OCI-LY1 (cell line): Measurements from ENCODE around the gene PPP1CC.

ENCODE experiments used
- H2AFZ ChIP-seq: fragments of 200-600 bp; sonication (generic), shearing (Covaris generic); 2 replicates; pipeline ENCODE4 v1.6.0; 2014; ENCODE audit warnings: antibody characterized with exemption, mild to moderate bottlenecking, low read length
- H3F3A ChIP-seq: fragments of 200-600 bp; sonication (generic), shearing (Covaris generic); 2 replicates; pipeline ENCODE4 v1.6.0; 2014; ENCODE audit warnings: mild to moderate bottlenecking, antibody characterized with exemption, low read length, moderate library complexity; ENCODE audit not compliant: insufficient read depth
- H3K27ac ChIP-seq: fragments of 200-600 bp; sonication (generic); 2 replicates; pipeline ENCODE4 v1.5.1; 2014; ENCODE audit warnings: low read length, mixed run types, mild to moderate bottlenecking, low read depth; ENCODE audit not compliant: poor library complexity, severe bottlenecking
- H3K27me3 ChIP-seq: fragments of 200-600 bp; sonication (generic); 2 replicates; pipeline ENCODE4 v1.6.0; 2014; ENCODE audit warnings: antibody characterized with exemption, mild to moderate bottlenecking, low read length, moderate library complexity; ENCODE audit not compliant: insufficient read depth
- H3K36me3 ChIP-seq: fragments of 200-600 bp; sonication (generic); 2 replicates; pipeline ENCODE4 v1.6.1; 2014; ENCODE audit warnings: mild to moderate bottlenecking, antibody characterized with exemption, low read length, moderate library complexity, mixed read lengths; ENCODE audit not compliant: insufficient read depth
- H3K4me1 ChIP-seq: fragments of 200-600 bp; sonication (generic); 2 replicates; pipeline ENCODE4 v1.5.1; 2014; ENCODE audit warnings: mild to moderate bottlenecking, low read length, moderate library complexity; ENCODE audit not compliant: insufficient read depth, severe bottlenecking
- H3K4me2 ChIP-seq: fragments of 200-600 bp; sonication (generic), shearing (Covaris generic); 2 replicates; pipeline ENCODE4 v1.6.1; 2014; ENCODE audit warnings: low read length
- H3K4me3 ChIP-seq: fragments of 200-600 bp; sonication (generic); 2 replicates; pipeline ENCODE4 v1.5.1; 2014; ENCODE audit warnings: low read length, low read depth, mild to moderate bottlenecking, mixed read lengths; ENCODE audit not compliant: poor library complexity, severe bottlenecking
- H3K79me2 ChIP-seq: fragments of 200-600 bp; shearing (Covaris generic); 2 replicates; pipeline ENCODE4 v1.6.1; 2016; ENCODE audit warnings: mixed run types, low read length, mixed read lengths; ENCODE audit not compliant: insufficient read depth
- H3K9ac ChIP-seq: fragments of 200-600 bp; sonication (generic), shearing (Covaris generic); 2 replicates; pipeline ENCODE4 v1.6.1; 2014; ENCODE audit warnings: mild to moderate bottlenecking, low read length, mixed read lengths
- H3K9me2 ChIP-seq: fragments of 200-600 bp; sonication (generic), shearing (Covaris generic); 2 replicates; pipeline ENCODE4 v1.6.1; 2014; ENCODE audit warnings: low read depth, mild to moderate bottlenecking, low read length, mixed read lengths
- H3K9me3 ChIP-seq: fragments of 200-600 bp; shearing (Covaris generic); 2 replicates; pipeline ENCODE4 v1.6.1; 2014; ENCODE audit warnings: low read length, mixed read lengths
- H4K20me1 ChIP-seq: fragments of 200-600 bp; sonication (generic), shearing (Covaris generic); 2 replicates; pipeline ENCODE4 v1.6.0; 2016; ENCODE audit warnings: mild to moderate bottlenecking, low read length; ENCODE audit not compliant: insufficient read depth
- EZH2 ChIP-seq: fragments of 200-600 bp; sonication (generic), shearing (Covaris generic); IDR thresholded peaks from 2 replicates; pipeline ENCODE4 v1.8.0; 2017; ENCODE audit warnings: borderline replicate concordance, mixed run types, mild to moderate bottlenecking, antibody characterized with exemption, low read length, moderate library complexity, mixed read lengths
- TF ChIP-seq, protein P1 (sequence below): fragments of 200-600 bp; sonication (generic), shearing (Covaris generic); IDR thresholded peaks from 2 replicates; pipeline ENCODE4 v1.5.1; 2017; ENCODE audit warnings: mild to moderate bottlenecking, antibody characterized with exemption, low read length, moderate library complexity, mixed read lengths

The PPP1CC gene

DNA sequence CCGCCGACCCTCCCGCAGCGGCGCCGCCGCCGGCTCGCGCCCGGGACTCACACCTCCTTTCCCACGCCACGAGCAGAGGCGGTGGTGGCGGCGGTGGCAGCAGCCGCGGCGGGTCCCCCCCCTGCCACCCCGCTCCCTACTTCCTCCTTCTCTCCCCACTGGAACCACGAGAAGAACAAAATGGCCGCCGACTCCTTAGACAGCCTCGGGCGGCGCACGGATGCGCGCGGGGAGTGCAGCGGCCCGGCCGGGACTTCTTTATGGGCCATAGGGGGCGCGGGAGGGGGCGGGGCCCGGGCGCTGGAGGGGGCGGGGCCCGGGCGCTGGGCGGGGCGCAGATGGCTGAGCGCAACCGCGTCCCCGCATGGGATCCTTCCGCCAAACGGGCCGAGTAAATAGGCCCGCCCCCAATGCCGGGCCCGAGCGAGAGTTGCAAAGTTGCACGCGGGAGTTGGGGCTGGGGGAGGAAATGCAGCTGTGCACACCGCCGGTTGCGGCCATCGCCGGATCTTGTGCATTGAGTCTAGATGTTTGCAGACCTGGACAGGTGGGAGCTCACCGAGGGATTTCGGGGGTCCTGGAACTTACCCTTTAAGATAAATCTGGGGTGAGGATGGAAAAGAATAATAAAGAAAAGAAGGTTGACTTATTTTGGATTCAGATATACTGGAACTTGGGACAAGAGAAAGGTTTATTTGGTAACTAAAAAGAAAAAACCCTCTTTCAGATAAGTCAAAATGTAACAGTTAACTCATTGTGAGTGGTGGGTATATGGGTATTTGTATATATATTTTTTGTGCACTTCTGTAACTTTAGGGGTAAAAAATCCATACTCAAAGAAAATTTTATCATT is at the start of gene PPP1CC:
PPP1CC (minus strand) TSS at position 174 of the 853 bp plus-strand sequence. CDS start 184 bp downstream, outside the sequence.
- Histone ChIP-seq H3K36me3 (peaks cover 7% of the 10 kb centered on the region; the same call in 1 of the 2 replicates), H3K27me3 (no peaks in the 10 kb centered on the region), H2AFZ (peak within 1 kb of the TSS; percentile 79; the same call in 1 of the 2 replicates), H3K9me2 (no peaks in the 10 kb centered on the region), H3K9me3 (no peaks in the 10 kb centered on the region), H3K4me2 (peak within 1 kb of the TSS; percentile 87), H3K4me1 (peaks cover 39% of the 10 kb centered on the region), H3K27ac (peak within 1 kb of the TSS; percentile 25), H3K79me2 (peaks cover 47% of the 10 kb centered on the region), H3K4me3 (peak within 1 kb of the TSS; percentile 98), H4K20me1 (no peaks in the 10 kb centered on the region), H3F3A (no peaks in the 10 kb centered on the region), H3K9ac (peak within 1 kb of the TSS; percentile 96)
- TF ChIP-seq, protein P1, sequence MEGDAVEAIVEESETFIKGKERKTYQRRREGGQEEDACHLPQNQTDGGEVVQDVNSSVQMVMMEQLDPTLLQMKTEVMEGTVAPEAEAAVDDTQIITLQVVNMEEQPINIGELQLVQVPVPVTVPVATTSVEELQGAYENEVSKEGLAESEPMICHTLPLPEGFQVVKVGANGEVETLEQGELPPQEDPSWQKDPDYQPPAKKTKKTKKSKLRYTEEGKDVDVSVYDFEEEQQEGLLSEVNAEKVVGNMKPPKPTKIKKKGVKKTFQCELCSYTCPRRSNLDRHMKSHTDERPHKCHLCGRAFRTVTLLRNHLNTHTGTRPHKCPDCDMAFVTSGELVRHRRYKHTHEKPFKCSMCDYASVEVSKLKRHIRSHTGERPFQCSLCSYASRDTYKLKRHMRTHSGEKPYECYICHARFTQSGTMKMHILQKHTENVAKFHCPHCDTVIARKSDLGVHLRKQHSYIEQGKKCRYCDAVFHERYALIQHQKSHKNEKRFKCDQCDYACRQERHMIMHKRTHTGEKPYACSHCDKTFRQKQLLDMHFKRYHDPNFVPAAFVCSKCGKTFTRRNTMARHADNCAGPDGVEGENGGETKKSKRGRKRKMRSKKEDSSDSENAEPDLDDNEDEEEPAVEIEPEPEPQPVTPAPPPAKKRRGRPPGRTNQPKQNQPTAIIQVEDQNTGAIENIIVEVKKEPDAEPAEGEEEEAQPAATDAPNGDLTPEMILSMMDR = no peak
- no peak for TF ChIP-seq EZH2

DNA sequence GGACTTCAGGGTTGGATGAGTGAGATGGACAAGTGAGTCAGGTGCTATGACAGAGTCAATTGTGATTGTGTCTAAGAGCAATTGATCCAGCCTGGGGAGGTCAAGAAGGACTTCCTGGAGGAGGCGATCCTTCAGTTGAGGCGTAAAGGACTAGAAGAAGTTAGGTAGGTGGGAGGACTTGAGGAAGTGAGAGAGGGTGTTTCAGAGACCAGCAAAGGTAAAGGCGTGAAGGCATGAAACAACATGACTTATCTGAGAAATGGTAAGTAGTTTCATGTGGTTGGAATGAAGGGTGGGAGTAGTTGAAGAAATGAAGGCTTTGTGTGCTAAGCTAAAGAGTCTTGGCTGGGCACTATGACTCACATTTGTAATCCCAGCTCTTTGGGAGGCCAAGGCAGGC is 48.9 kb upstream of the PPP1CC start:
- TF ChIP-seq, protein P1 = no peak
- no peak for TF ChIP-seq EZH2
- Histone ChIP-seq H3K4me2 (no peak overlapping the region), H3K4me3 (no peak overlapping the region), H3K9me3 (no peaks in the 10 kb centered on the region), H3K27ac (no peak overlapping the region), H3F3A (no peaks in the 10 kb centered on the region), H3K9ac (no peak overlapping the region), H2AFZ (no peak overlapping the region), H4K20me1 (no peaks in the 10 kb centered on the region), H3K27me3 (no peaks in the 10 kb centered on the region), H3K9me2 (no peaks in the 10 kb centered on the region), H3K79me2 (no peaks in the 10 kb centered on the region), H3K4me1 (no peaks in the 10 kb centered on the region), H3K36me3 (no peaks in the 10 kb centered on the region)

DNA sequence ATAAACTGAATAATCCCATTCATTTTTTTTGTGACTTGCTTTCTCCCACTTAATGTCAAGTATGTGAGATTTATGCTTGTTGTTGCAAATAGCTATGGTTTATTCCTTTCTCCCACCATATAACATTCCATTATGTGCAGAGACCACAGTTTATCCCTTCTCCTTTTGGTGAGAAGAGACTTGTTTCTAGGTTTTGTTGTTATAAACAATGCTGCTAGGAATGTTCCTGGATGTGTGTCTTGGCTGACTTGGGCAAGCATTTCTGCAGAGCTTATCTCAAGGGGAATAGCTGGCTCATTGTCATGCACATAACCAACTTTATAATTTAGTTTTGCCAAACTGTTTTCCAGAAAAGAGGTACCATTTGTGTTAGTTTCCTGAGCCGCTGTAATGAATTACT is 47.6 kb upstream of the PPP1CC start:
- no peaks in the 10 kb centered on the region for H3K79me2 ChIP-seq

More for the DNA sequence above, 47.6 kb upstream of the PPP1CC start:
- no peaks in the 10 kb centered on the region for H3K9me2 ChIP-seq
- no peaks in the 10 kb centered on the region for H4K20me1 ChIP-seq
- no peak overlapping the region for H2AFZ ChIP-seq
- no peak overlapping the region for H3K4me3 ChIP-seq
- H3K4me1 ChIP-seq = no peaks in the 10 kb centered on the region
- no peaks in the 10 kb centered on the region for H3K9me3 ChIP-seq
- H3K4me2 ChIP-seq = no peak overlapping the region
- H3K27ac ChIP-seq = no peak overlapping the region
- H3K36me3 ChIP-seq = no peaks in the 10 kb centered on the region
- no peaks in the 10 kb centered on the region for H3F3A ChIP-seq
- no peaks in the 10 kb centered on the region for H3K27me3 ChIP-seq
- H3K9ac ChIP-seq = no peak overlapping the region
- TF ChIP-seq, protein P1 = no peak
- no peak for TF ChIP-seq EZH2
